Spleen (tissue), 11 donors: ENCODE measurements around the gene NFYC. TPM values are rescaled to one million over a fixed set of nuclear protein-coding genes. Genes with fewer than 3 reads are reported as not detected.
A peak's percentile ranks its signal among the peaks of the same experiment; 100 is the strongest.

Experiments
- DNase-seq: peaks from one replicate; pipeline ENCODE4 v3.0.0-alpha.2; 2020
- H3K27ac ChIP-seq, 8 donors: fragments of 200-600 bp; sonication (generic) in 7 of 8; 1 replicate in 4 of 8; 2 replicates in 4 of 8; pipeline versions ENCODE4 v1.5.0 to v1.8.0; 2016 to 2021; ENCODE audit warnings: inconsistent platforms in 4 of 8, mild to moderate bottlenecking in 4 of 8, moderate library complexity in 1 of 8
- H3K27me3 ChIP-seq, 7 donors: fragments of 200-600 bp; sonication (generic) in 6 of 7; replicated peaks in 1 of 7; 1 replicate in 4 of 7; 2 replicates in 3 of 7; pipeline versions ENCODE4 v1.5.0 to v1.8.0; 2016 to 2021; ENCODE audit warnings: inconsistent platforms in 3 of 7, mild to moderate bottlenecking in 1 of 7
- H3K36me3 ChIP-seq, 6 donors: fragments of 200-600 bp; sonication (generic) in 5 of 6; 1 replicate in 4 of 6; 2 replicates in 2 of 6; pipeline versions ENCODE4 v1.5.0 to v1.8.0; 2016 to 2021; ENCODE audit warnings: inconsistent platforms in 2 of 6
- H3K4me1 ChIP-seq, 6 donors: fragments of 200-600 bp; sonication (generic) in 5 of 6; 1 replicate in 3 of 6; 2 replicates in 3 of 6; pipeline versions ENCODE4 v1.5.0 to v1.8.0; 2016 to 2021; ENCODE audit warnings: inconsistent platforms in 3 of 6
- H3K4me3 ChIP-seq, 8 donors: fragments of 200-600 bp; sonication (generic) in 7 of 8; 1 replicate in 4 of 8; 2 replicates in 4 of 8; pipeline versions ENCODE4 v1.5.0 to v1.8.0; 2016 to 2021; ENCODE audit warnings: inconsistent platforms in 4 of 8, mild to moderate bottlenecking in 4 of 8, moderate library complexity in 2 of 8
- H3K9me3 ChIP-seq, 8 donors: fragments of 200-600 bp; sonication (generic) in 7 of 8; 1 replicate in 4 of 8; 2 replicates in 4 of 8; pipeline versions ENCODE4 v1.5.0 to v1.8.0; 2016 to 2021; ENCODE audit warnings: inconsistent platforms in 4 of 8
- POLR2A ChIP-seq, 3 donors: fragments of 450-650 bp; IDR thresholded peaks; one replicate each; pipeline ENCODE4 v1.5.1; 2017; ENCODE audit warnings: antibody characterized with exemption in 3 of 3, mild to moderate bottlenecking in 1 of 3
- POLR2AphosphoS5 ChIP-seq, 3 donors: sonication (generic); formaldehyde crosslinking; IDR thresholded peaks; one replicate each; pipeline ENCODE4 v1.5.1; 2017; ENCODE audit warnings: antibody characterized with exemption in 3 of 3
- WGBS, 5 donors: extraction: QIAGEN DNeasy Blood & Tissue Kit in 3 of 5; methylation state at CpG; one replicate each; pipeline versions ENCODE4 v1.1.5 to v1.1.7; 2013 to 2018; 5-methylcytosine and 5-hydroxymethylcytosine counted together
- intact Hi-C: fragments of 100-400 bp; cut with DNase I; formaldehyde crosslinking; loops from one replicate; pipeline ENCODE4 v1.15.0; 2023; ENCODE audit warnings: low total_unique reads
- polyA plus RNA-seq, 3 donors: library from polyadenylated mRNA; stranded (reverse); fragments of 200-250 nt; gene quantifications; one replicate each; pipeline ENCODE4 v1.2.1, GENCODE V29; 2013
- total RNA-seq, 7 donors: library from RNA; depleted of rRNA in 3 of 7; stranded (reverse); fragments of >200 nt in 3 of 7; fragmentation: NEBNext Ultra II Directional in 4 of 7; extraction: Animal tissue kit (Norgen Biotek cat#: 25700) in 4 of 7; gene quantifications; one replicate each; pipeline versions ENCODE4 v1.1.0 to v1.2.1, GENCODE V29; 2016 to 2021
- TF ChIP-seq, protein P1 (sequence below), 11 experiments: fragments of 200-600 bp in 7 of 11; fragments of 450-650 bp in 4 of 11; sonication (generic) in 4 of 11; IDR thresholded peaks in 8 of 11; conservative IDR thresholded peaks in 3 of 11; 1 replicate in 7 of 11; 2 replicates in 4 of 11; pipeline versions ENCODE4 v1.4.0 to v1.8.0; 2016 to 2021; ENCODE audit warnings: antibody characterized with exemption in 11 of 11, inconsistent platforms in 4 of 11, mild to moderate bottlenecking in 1 of 11
- donor health status: healthy with polysubstance abuse.
- donor health status: DM: no; HTN: no; CAD: no; lungs with moderate emphysema.
- donor health status: DM: no; HTN: no; CAD: no.
- donor health status: Bipolar disorder and iron deficiency.
- donor health status: healthy.
- donor health status: DM: no; HTN: no; CAD: no.
- donor health status: DM: yes; HTN: yes; CAD: no.

The NFYC gene
- total and polyA plus RNA-seq, 10 donors, result 34.6 to 99.0 (median 67.7) TPM

DNA sequence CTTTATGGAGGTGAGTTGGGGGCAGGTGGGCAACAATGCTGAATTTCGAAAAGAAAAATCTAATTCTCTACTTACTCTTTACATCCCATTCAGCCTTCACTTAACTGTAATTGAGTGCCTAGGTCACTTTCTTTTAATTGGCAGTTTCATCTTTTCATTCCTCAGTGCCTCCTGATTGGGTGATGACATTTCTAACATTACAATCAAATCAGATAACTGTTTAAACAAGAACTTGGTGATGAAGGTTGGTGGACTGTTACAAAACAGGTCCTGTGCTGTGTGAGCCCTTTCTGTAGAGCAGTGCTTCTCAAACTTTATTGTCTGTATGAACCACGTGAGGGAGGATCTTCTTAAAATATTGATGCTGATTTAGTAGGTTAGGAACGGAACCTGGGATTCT is 51.9 kb downstream of the NFYC start:
- Histone ChIP-seq H3K27ac (no peak overlapping the region), H3K36me3 (peaks cover 0 to 93% (median 41%) of the 10 kb centered on the region in 6 donors)

DNA sequence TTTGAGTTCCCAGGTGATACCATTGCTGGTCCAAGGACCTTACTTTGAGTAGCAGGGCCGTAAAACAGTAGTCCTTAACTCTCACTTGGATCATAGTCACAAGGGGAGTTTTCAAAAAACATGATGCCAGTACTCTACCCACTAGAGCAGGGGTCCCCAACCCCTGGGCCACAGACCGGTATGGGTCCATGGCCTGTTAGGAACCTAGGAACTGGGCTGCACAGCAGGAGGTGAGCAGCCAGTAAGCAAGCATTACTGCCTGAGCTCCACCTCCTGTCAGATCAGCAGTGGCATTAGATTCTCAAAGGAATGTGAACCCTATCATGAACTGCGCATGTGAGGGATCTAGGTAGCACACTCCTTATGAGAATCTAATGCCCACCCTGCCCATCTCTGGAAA is 52.4 kb downstream of the NFYC start:
- no peak for DNase-seq
- TF ChIP-seq POLR2AphosphoS5 (IDR thresholded peaks at IDR 0.05) (no peak), POLR2A (IDR thresholded peaks at IDR 0.05) (no peak)
- TF ChIP-seq, protein P1, sequence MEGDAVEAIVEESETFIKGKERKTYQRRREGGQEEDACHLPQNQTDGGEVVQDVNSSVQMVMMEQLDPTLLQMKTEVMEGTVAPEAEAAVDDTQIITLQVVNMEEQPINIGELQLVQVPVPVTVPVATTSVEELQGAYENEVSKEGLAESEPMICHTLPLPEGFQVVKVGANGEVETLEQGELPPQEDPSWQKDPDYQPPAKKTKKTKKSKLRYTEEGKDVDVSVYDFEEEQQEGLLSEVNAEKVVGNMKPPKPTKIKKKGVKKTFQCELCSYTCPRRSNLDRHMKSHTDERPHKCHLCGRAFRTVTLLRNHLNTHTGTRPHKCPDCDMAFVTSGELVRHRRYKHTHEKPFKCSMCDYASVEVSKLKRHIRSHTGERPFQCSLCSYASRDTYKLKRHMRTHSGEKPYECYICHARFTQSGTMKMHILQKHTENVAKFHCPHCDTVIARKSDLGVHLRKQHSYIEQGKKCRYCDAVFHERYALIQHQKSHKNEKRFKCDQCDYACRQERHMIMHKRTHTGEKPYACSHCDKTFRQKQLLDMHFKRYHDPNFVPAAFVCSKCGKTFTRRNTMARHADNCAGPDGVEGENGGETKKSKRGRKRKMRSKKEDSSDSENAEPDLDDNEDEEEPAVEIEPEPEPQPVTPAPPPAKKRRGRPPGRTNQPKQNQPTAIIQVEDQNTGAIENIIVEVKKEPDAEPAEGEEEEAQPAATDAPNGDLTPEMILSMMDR (IDR thresholded peaks at IDR 0.05 in 8 of 11, conservative IDR thresholded peaks at IDR 0.05 in 3 of 11), result no peak
- 97 to 100% (median 97%) methylated on average over 2 to 3 of the region's 3 CpGs for WGBS, 5 donors
- H3K4me1 ChIP-seq, result peaks cover 0 to 64% (median 14%) of the 10 kb centered on the region in 6 donors
- no peak overlapping the region for H3K27ac ChIP-seq
- no peak overlapping the region for H3K4me3 ChIP-seq
- H3K36me3 ChIP-seq, result peaks cover 0 to 93% (median 43%) of the 10 kb centered on the region in 6 donors
- intact Hi-C loops, result no loop called here
- no peaks in the 10 kb centered on the region for H3K27me3 ChIP-seq
- no peaks in the 10 kb centered on the region for H3K9me3 ChIP-seq

More for the DNA sequence above, 51.9 kb downstream of the NFYC start:
- 95 to 100% (median 99%) methylated on average over 3 of the region's 3 CpGs for WGBS, 5 donors
- no peak overlapping the region for H3K4me3 ChIP-seq
- H3K27me3 ChIP-seq, result no peaks in the 10 kb centered on the region
- TF ChIP-seq POLR2AphosphoS5 (IDR thresholded peaks at IDR 0.05) (no peak), POLR2A (IDR thresholded peaks at IDR 0.05) (no peak)
- TF ChIP-seq, protein P1 (IDR thresholded peaks at IDR 0.05 in 8 of 11, conservative IDR thresholded peaks at IDR 0.05 in 3 of 11), result no peak
- H3K9me3 ChIP-seq, result no peaks in the 10 kb centered on the region
- peaks cover 0 to 66% (median 14%) of the 10 kb centered on the region in 6 donors for H3K4me1 ChIP-seq
- intact Hi-C loops, result no loop called here
- no peak for DNase-seq

DNA sequence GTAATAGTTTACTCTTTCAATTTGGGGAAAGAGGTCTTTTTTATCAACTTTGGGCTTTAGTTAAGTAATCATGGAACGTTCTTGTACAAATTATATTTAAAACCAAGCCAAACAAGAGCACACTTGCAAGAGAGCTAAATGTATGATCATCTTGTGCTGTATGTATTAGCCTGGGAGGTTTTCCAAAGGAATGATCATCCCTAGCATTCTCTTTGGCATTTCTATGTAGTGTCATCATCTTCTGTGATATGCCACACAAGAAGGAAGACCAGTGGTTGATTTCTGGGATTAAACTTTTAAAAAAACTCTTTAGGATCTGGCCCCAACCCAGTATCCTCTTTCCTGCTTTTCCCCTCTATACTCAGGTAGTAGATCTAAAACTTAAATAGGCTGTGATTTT is 53.7 kb downstream of the NFYC start:
- 69 to 86% (median 82%) methylated on average over 1 of the region's 1 CpG for WGBS, 5 donors
- TF ChIP-seq POLR2AphosphoS5 (IDR thresholded peaks at IDR 0.05), result no peak
- H3K9me3 ChIP-seq, result no peaks in the 10 kb centered on the region
- H3K4me1 ChIP-seq, result peaks cover 0 to 50% (median 11%) of the 10 kb centered on the region in 6 donors
- peaks cover 0 to 93% (median 43%) of the 10 kb centered on the region in 6 donors for H3K36me3 ChIP-seq
- no peak overlapping the region for H3K27ac ChIP-seq
- no peak overlapping the region for H3K4me3 ChIP-seq
- DNase-seq, result no peak
- intact Hi-C loops, result no loop called here
- no peaks in the 10 kb centered on the region for H3K27me3 ChIP-seq

DNA sequence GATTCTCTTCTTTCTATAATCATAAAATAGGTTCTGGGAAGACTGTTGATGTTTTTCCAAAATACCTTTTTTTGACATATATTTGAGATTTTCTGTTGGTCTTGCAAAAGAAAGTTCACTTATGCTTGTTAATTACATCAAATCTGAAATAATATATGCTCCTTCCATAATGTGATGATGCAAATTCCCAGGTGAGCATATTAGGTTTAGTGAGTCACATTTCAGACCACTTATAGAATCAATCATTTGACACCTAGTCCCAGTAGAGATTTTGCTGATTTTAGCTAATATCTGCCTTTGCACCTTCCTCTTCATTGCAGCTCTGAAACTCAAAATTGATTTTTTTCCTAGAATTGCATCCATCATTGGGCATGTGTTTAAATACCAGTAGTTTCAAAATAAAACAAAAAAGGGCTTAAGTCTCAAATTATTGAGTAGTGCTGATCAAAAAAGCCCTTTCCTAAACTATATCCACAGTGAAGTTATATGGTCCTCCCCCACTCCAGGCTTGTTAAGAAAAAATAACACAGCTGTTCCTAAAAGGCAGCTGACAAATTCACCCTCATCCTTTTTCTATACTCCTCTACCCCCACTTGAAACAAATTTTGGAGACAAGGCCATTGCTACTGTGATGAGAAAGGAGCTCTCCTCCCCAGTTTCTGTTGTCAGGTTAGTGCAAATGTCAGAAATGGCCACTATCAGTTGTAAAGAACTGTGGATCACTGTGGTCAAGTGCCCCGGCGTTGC is 55.0 kb downstream of the NFYC start:
- Histone ChIP-seq H3K4me3 (no peak overlapping the region), H3K27me3 (no peaks in the 10 kb centered on the region), H3K36me3 (peaks cover 0 to 93% (median 39%) of the 10 kb centered on the region in 6 donors), H3K4me1 (peaks cover 0 to 37% (median 6%) of the 10 kb centered on the region in 6 donors), H3K9me3 (no peaks in the 10 kb centered on the region), H3K27ac (peak overlapping the region in 1 of 8 donors; percentile 6)
- intact Hi-C loops, result no loop called here
- TF ChIP-seq, protein P1 (IDR thresholded peaks at IDR 0.05 in 8 of 11, conservative IDR thresholded peaks at IDR 0.05 in 3 of 11), result no peak
- TF ChIP-seq POLR2A (IDR thresholded peaks at IDR 0.05) (no peak), POLR2AphosphoS5 (IDR thresholded peaks at IDR 0.05) (no peak)
- 75 to 92% (median 83%) methylated on average over 2 of the region's 2 CpGs for WGBS, 5 donors
- no peak for DNase-seq
